Stomach (tissue), 4 donors: Measurements from ENCODE around the gene CCDC152.

Experiments
- CTCF ChIP-seq, 7 experiments: fragments of 450-650 bp in 4 of 7; fragments of 200-600 bp in 3 of 7; sonication (generic) in 3 of 7; IDR thresholded peaks; one replicate each; pipeline ENCODE4 v1.5.1; 2016 to 2019; ENCODE audit warnings: antibody characterized with exemption in 7 of 7, control low read depth in 2 of 7, mild to moderate bottlenecking in 1 of 7
- POLR2A ChIP-seq, 4 donors: fragments of 450-650 bp; IDR thresholded peaks; one replicate each; pipeline ENCODE4 v1.6.1; 2016; ENCODE audit warnings: antibody characterized with exemption in 4 of 4, control low read depth in 2 of 4, mild to moderate bottlenecking in 1 of 4, moderate library complexity in 1 of 4
- POLR2AphosphoS5 ChIP-seq, 3 donors: sonication (generic); formaldehyde crosslinking; IDR thresholded peaks; one replicate each; pipeline ENCODE4 v1.6.1; 2016; ENCODE audit warnings: antibody characterized with exemption in 3 of 3

- TF ChIP-seq POLR2A (IDR thresholded peaks at IDR 0.05) (no peak), CTCF (IDR thresholded peaks at IDR 0.05) (no peak), POLR2AphosphoS5 (IDR thresholded peaks at IDR 0.05) (no peak)
These were observed 86.5 kb downstream of the CCDC152 start for GRCh38 chr5:42842921-42843641.
